Endodermal cell (in vitro differentiated cells): ENCODE results near the gene CHID1. TPM values are rescaled to one million over a fixed set of nuclear protein-coding genes. Genes with fewer than 3 reads are reported as not detected.

Source experiments
- DNase-seq: peaks from one replicate; pipeline ENCODE4 v3.0.0-alpha.2; 2017
- H3K27ac ChIP-seq: 2 replicates; pipeline ENCODE4 v1.5.1; 2013; ENCODE audit warnings: mild to moderate bottlenecking, low read depth, low read length, moderate library complexity
- H3K27me3 ChIP-seq: 2 replicates; pipeline ENCODE4 v1.6.1; 2013; ENCODE audit warnings: mild to moderate bottlenecking, low read length, moderate library complexity; ENCODE audit not compliant: insufficient read depth, control insufficient read depth, poor library complexity, severe bottlenecking
- H3K36me3 ChIP-seq: 2 replicates; pipeline ENCODE4 v1.7.0; 2013; ENCODE audit warnings: mild to moderate bottlenecking, low read length, moderate library complexity; ENCODE audit not compliant: control insufficient read depth, insufficient read depth
- H3K4me1 ChIP-seq: one replicate; pipeline ENCODE4 v1.7.0; 2013; ENCODE audit warnings: low read length; ENCODE audit not compliant: control insufficient read depth, insufficient read depth
- H3K4me3 ChIP-seq: 2 replicates; pipeline ENCODE4 v1.5.1; 2013; ENCODE audit warnings: mild to moderate bottlenecking, low read length, moderate library complexity
- H3K9ac ChIP-seq: 2 replicates; pipeline ENCODE4 v1.6.1; 2013; ENCODE audit warnings: mild to moderate bottlenecking, low read length, moderate library complexity; ENCODE audit not compliant: poor library complexity, severe bottlenecking; ENCODE audit errors: extremely low read depth
- H3K9me3 ChIP-seq: 2 replicates; pipeline ENCODE4 v1.6.1; 2013; ENCODE audit warnings: mild to moderate bottlenecking, low read length, moderate library complexity; ENCODE audit not compliant: control insufficient read depth
- H3K27ac Mint-ChIP-seq: 2 replicates; pipeline ENCODE4 v1.8.0; 2020; ENCODE audit warnings: mixed read lengths
- H3K27me3 Mint-ChIP-seq: 2 replicates; pipeline ENCODE4 v1.8.0; 2021; ENCODE audit warnings: mild to moderate bottlenecking, mixed read lengths; ENCODE audit not compliant: insufficient read depth
- H3K36me3 Mint-ChIP-seq: 2 replicates; pipeline ENCODE4 v1.8.0; 2020; ENCODE audit warnings: low read depth, mixed read lengths
- H3K4me1 Mint-ChIP-seq: 2 replicates; pipeline ENCODE4 v1.8.0; 2020; ENCODE audit warnings: mixed read lengths
- H3K4me3 Mint-ChIP-seq: 2 replicates; pipeline ENCODE4 v1.8.0; 2020; ENCODE audit warnings: mild to moderate bottlenecking, moderate library complexity, mixed read lengths
- H3K9me3 Mint-ChIP-seq: 2 replicates; pipeline ENCODE4 v1.8.0; 2020; ENCODE audit warnings: mild to moderate bottlenecking, mixed read lengths
- CTCF ChIP-seq: fragments of 200-600 bp; sonication (generic); conservative IDR thresholded peaks from 2 replicates; pipeline ENCODE4 v1.5.0; 2021; ENCODE audit warnings: antibody characterized with exemption, mild to moderate bottlenecking
- WGBS, 2 experiments: methylation state at CpG; one replicate each; pipeline versions ENCODE4 v1.1.5 to v1.1.7; 2013; ENCODE audit warnings: missing lambda C conversion rate in 2 of 2, mixed read lengths in 1 of 2; ENCODE audit not compliant: insufficient coverage in 1 of 2, insufficient read length in 1 of 2; 5-methylcytosine and 5-hydroxymethylcytosine counted together
- total RNA-seq, 2 donors: library from RNA; stranded (reverse); fragmentation: NEBNext Ultra II Directional in 1 of 2; extraction: Animal tissue kit (Norgen Biotek cat#: 25700) in 1 of 2; gene quantifications; 2 replicates in 1 of 2; 3 replicates in 1 of 2; pipeline ENCODE4 v1.2.1, GENCODE V29; 2021

CHID1 gene
- total RNA-seq, 2 donors from 2014 or later, result 82.0 to 83.5 TPM

- peak; percentile 62 for TF ChIP-seq CTCF
- Mint-ChIP-seq H3K27me3 (no peaks in the 10 kb centered on the region), H3K4me1 (no peaks in the 10 kb centered on the region), H3K27ac (no peak overlapping the region), H3K4me3 (no peak overlapping the region), H3K36me3 (peaks cover 12% of the 10 kb centered on the region), H3K9me3 (no peaks in the 10 kb centered on the region)
- Histone ChIP-seq H3K36me3 (peaks cover 4% of the 10 kb centered on the region), H3K9me3 (no peaks in the 10 kb centered on the region), H3K27me3 (no peaks in the 10 kb centered on the region), H3K27ac (no peak overlapping the region), H3K9ac (no peak overlapping the region), H3K4me3 (no peak overlapping the region), H3K4me1 (no peaks in the 10 kb centered on the region)
- DNase-seq, result no peak
- 62 to 76% methylated on average over 8 of the region's 8 CpGs for WGBS, 2 experiments
Measured at GRCh38 chr11:870127-870413, 40.5 kb downstream of the CHID1 start.

- H3K27ac Mint-ChIP-seq, result no peak overlapping the region
- Histone ChIP-seq H3K9me3 (no peaks in the 10 kb centered on the region), H3K27ac (peak overlapping the region; percentile 24), H3K27me3 (no peaks in the 10 kb centered on the region), H3K36me3 (peaks cover 3% of the 10 kb centered on the region), H3K4me3 (no peak overlapping the region), H3K4me1 (no peaks in the 10 kb centered on the region), H3K9ac (no peak overlapping the region)
- H3K27me3 Mint-ChIP-seq, result no peaks in the 10 kb centered on the region
- no peak for DNase-seq
- no peak overlapping the region for H3K4me3 Mint-ChIP-seq
- H3K4me1 Mint-ChIP-seq, result no peaks in the 10 kb centered on the region
- TF ChIP-seq CTCF, result no peak
- no peaks in the 10 kb centered on the region for H3K9me3 Mint-ChIP-seq
- WGBS, 2 experiments, result 82 to 87% methylated on average over 17 to 25 of the region's 25 CpGs
- H3K36me3 Mint-ChIP-seq, result peaks cover 10% of the 10 kb centered on the region
Measured at GRCh38 chr11:869399-870126, 41.0 kb downstream of the CHID1 start.

GRCh38 chr11:868802-869201 is 41.8 kb downstream of the CHID1 start:
- Histone ChIP-seq H3K4me1 (no peaks in the 10 kb centered on the region), H3K9ac (no peak overlapping the region), H3K4me3 (no peak overlapping the region), H3K27ac (no peak overlapping the region), H3K36me3 (no peaks in the 10 kb centered on the region), H3K27me3 (no peaks in the 10 kb centered on the region), H3K9me3 (no peaks in the 10 kb centered on the region)
- WGBS, 2 experiments, result 86 to 89% methylated on average over 3 to 12 of the region's 12 CpGs
- no peaks in the 10 kb centered on the region for H3K27me3 Mint-ChIP-seq
- H3K4me1 Mint-ChIP-seq, result no peaks in the 10 kb centered on the region
- peaks cover 6% of the 10 kb centered on the region for H3K36me3 Mint-ChIP-seq
- TF ChIP-seq CTCF, result no peak
- no peak overlapping the region for H3K27ac Mint-ChIP-seq
- no peaks in the 10 kb centered on the region for H3K9me3 Mint-ChIP-seq
- no peak for DNase-seq
- no peak overlapping the region for H3K4me3 Mint-ChIP-seq
